ENCODE data around the gene SLC45A2.

DNA sequence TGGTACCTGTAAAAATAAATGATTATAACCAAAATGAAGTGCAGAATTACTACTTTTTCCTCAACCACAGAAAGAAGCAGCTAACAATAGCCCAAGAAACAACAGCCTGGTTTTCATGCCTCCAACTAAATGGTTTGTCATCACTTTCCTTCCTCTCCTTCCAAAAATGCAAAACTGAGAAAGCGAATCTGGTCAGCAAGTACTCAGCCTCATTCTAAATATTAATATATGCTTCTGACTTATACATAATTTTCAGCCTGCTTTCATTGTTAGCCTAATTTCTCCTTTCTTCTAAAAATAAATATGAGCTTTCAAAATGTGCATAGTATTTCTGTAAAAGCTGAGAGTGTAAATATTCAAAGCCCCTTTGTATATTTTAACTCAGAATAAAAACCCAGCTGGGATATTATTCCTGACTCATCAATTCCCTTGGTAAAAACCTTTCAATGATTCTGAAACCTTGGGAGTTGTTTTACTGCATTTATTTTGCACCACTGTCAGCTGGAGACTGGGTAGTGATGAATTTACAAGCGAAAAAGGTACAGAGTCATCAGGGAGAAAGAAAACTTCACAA is 26.8 kb downstream of the SLC45A2 start:
- no peak for TF ChIP-seq RAD21 (IDR thresholded peaks at IDR 0.05; ENCODE audit: low read depth)
- TF ChIP-seq ZBTB7A (IDR thresholded peaks at IDR 0.05; ENCODE audit: low read depth), result no peak
- TF ChIP-seq NFIC (IDR thresholded peaks at IDR 0.05), result no peak
- TF ChIP-seq EGR1 (IDR thresholded peaks at IDR 0.05), result no peak
- TF ChIP-seq, protein P1, sequence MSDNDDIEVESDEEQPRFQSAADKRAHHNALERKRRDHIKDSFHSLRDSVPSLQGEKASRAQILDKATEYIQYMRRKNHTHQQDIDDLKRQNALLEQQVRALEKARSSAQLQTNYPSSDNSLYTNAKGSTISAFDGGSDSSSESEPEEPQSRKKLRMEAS (IDR thresholded peaks at IDR 0.05), result no peak
- TF ChIP-seq EP300 (IDR thresholded peaks at IDR 0.05; ENCODE audit: borderline replicate concordance), result no peak
- TF ChIP-seq CREB1 (IDR thresholded peaks at IDR 0.05; ENCODE audit: low read depth), result no peak
- TF ChIP-seq YY1 (IDR thresholded peaks at IDR 0.05; ENCODE audit: low read depth), result no peak
- no peak for TF ChIP-seq REST (IDR thresholded peaks at IDR 0.05; ENCODE audit: low read depth)
- no peak for TF ChIP-seq TCF12 (IDR thresholded peaks at IDR 0.05; ENCODE audit: low read depth)
- no peak for TF ChIP-seq TAF1 (IDR thresholded peaks at IDR 0.05; ENCODE audit: low read depth)
